VCaP (cell line): ENCODE measurements around the gene SMAD6.

Experiments
- H3K27ac ChIP-seq: fragments of 450-650 bp; 2 replicates; pipeline ENCODE4 v1.5.1; 2017
- CTCF ChIP-seq: fragments of 450-650 bp; conservative IDR thresholded peaks from 2 replicates; pipeline ENCODE4 v1.5.1; 2017; ENCODE audit warnings: mild to moderate bottlenecking, moderate library complexity

The SMAD6 gene

GRCh38 chr15:66715720-66716655 lies 14.0 kb downstream of the SMAD6 start:
- TF ChIP-seq CTCF, result no peak
- no peak overlapping the region for H3K27ac ChIP-seq

GRCh38 chr15:66716656-66717020 lies 14.6 kb downstream of the SMAD6 start:
- TF ChIP-seq CTCF, result no peak
- H3K27ac ChIP-seq, result no peak overlapping the region

- no peak overlapping the region for H3K27ac ChIP-seq
- no peak for TF ChIP-seq CTCF
These were observed 16.4 kb downstream of the SMAD6 start for GRCh38 chr15:66718220-66718988.

GRCh38 chr15:66719471-66719870 lies 17.4 kb downstream of the SMAD6 start:
- no peak overlapping the region for H3K27ac ChIP-seq
- TF ChIP-seq CTCF, result no peak

GRCh38 chr15:66720206-66721010 lies 18.4 kb downstream of the SMAD6 start:
- no peak for TF ChIP-seq CTCF

GRCh38 chr15:66721020-66721419 lies 19.0 kb downstream of the SMAD6 start:
- TF ChIP-seq CTCF, result no peak
- H3K27ac ChIP-seq, result no peak overlapping the region

More at GRCh38 chr15:66720206-66721010, 18.4 kb downstream of the SMAD6 start:
- no peak overlapping the region for H3K27ac ChIP-seq
